Left renal pelvis (tissue), 4 donors: ENCODE data around the gene DNM1. TPM values are rescaled to one million over a fixed set of nuclear protein-coding genes. Genes with fewer than 3 reads are reported as not detected.

Experiments
- DNase-seq, 4 donors: peaks; one replicate each; pipeline ENCODE4 v3.0.0-alpha.2; 2013; ENCODE audit warnings: low read depth in 4 of 4, low spot score in 3 of 4
- polyA plus RNA-seq, 4 donors: library from polyadenylated mRNA; unstranded; fragments of 120-200 nt; gene quantifications; one replicate each; pipeline ENCODE4 v1.2.1, GENCODE V29; 2013; ENCODE audit not compliant: insufficient read length in 4 of 4

Gene DNM1
- polyA plus RNA-seq, 4 donors = 47.8 to 204 (median 102) TPM

GRCh38 chr9:128297221-128297773, 94.1 kb downstream of the DNM1 start:
- DNase-seq = no peak

GRCh38 chr9:128298535-128299482, 95.6 kb downstream of the DNM1 start:
- no peak for DNase-seq

- DNase-seq = no peak
These were observed 101.2 kb downstream of the DNM1 start for GRCh38 chr9:128304136-128304970.

Other genes with a start within 250 kb of the DNM1 start
- 10 to 100 TPM; 32.3 to 45.6 (median 36.8) TPM for gene EEIG1, start 222.4 kb upstream of the DNM1 start, polyA plus RNA-seq
- gene NAIF1, start 136.1 kb upstream of the DNM1 start, polyA plus RNA-seq = 10 to 100 TPM in 2 of 4 donors, 1 to 10 TPM in 2; 7.6 to 14.0 (median 11.0) TPM
- 10 to 100 TPM; 12.5 to 17.2 (median 13.1) TPM for gene SLC25A25, start 135.1 kb upstream of the DNM1 start, polyA plus RNA-seq
- gene PTGES2, start 75.7 kb upstream of the DNM1 start, polyA plus RNA-seq = 10 to 100 TPM; 27.0 to 68.2 (median 42.8) TPM
- gene LCN2, start 53.9 kb upstream of the DNM1 start, polyA plus RNA-seq = 1 to 10 TPM in 2 of 4 donors, under 1 TPM in 1, not detected in 1; 0.80 to 4.6 (median 1.3) TPM
- 10 to 100 TPM; 33.1 to 65.4 (median 38.4) TPM for gene BBLN, start 43.1 kb upstream of the DNM1 start, polyA plus RNA-seq
- gene CIZ1, start 11.8 kb upstream of the DNM1 start, polyA plus RNA-seq = 100 to 1,000 TPM; 116 to 160 (median 124) TPM
- gene GOLGA2, start 72.6 kb downstream of the DNM1 start, polyA plus RNA-seq = 100 to 1,000 TPM in 2 of 4 donors, 10 to 100 TPM in 2; 71.5 to 126 (median 94.2) TPM
- 10 to 100 TPM; 24.7 to 35.7 (median 31.1) TPM for gene SWI5, start 72.9 kb downstream of the DNM1 start, polyA plus RNA-seq
- gene TRUB2, start 119.1 kb downstream of the DNM1 start, polyA plus RNA-seq = 10 to 100 TPM; 27.6 to 42.9 (median 36.1) TPM
- gene COQ4, start 119.5 kb downstream of the DNM1 start, polyA plus RNA-seq = 10 to 100 TPM; 35.3 to 92.2 (median 56.3) TPM
- 10 to 100 TPM; 11.2 to 22.6 (median 16.7) TPM for gene SLC27A4, start 137.1 kb downstream of the DNM1 start, polyA plus RNA-seq
- gene URM1, start 168.0 kb downstream of the DNM1 start, polyA plus RNA-seq = 10 to 100 TPM; 48.5 to 61.2 (median 53.6) TPM
- 100 to 1,000 TPM in 1 of 4 donors, 10 to 100 TPM in 3; 37.7 to 103 (median 50.1) TPM for gene CERCAM, start 217.5 kb downstream of the DNM1 start, polyA plus RNA-seq